ENCODE data around the gene PRELID1.

Gene PRELID1

DNA sequence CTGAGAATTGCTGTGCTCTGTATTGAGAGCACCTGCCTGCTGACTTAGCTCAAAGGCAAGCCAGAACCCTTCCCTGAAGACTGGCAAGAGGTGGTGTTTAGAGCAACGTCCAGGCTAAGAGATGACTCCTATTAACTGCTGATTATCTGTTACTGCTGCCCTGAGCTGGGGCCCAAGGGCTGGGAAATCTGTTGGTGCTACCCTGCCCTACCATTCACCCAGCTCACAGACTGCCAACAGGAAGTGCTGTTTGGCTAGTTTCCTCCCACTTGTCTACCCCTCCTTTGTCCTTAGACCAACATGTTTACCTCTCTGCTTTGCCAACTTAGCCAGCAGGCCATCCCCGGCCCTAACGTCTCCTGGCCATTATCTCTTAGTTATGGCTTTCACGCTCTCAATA is 7.0 kb upstream of the PRELID1 start:
- TF ChIP-seq EZH2phosphoT487 (IDR thresholded peaks at IDR 0.05; ENCODE audit: low read length) (no peak), EZH2 (optimal IDR thresholded peaks at IDR 0.05; ENCODE audit: low read depth, low read length) (no peak)
- TF ChIP-seq, protein P1, sequence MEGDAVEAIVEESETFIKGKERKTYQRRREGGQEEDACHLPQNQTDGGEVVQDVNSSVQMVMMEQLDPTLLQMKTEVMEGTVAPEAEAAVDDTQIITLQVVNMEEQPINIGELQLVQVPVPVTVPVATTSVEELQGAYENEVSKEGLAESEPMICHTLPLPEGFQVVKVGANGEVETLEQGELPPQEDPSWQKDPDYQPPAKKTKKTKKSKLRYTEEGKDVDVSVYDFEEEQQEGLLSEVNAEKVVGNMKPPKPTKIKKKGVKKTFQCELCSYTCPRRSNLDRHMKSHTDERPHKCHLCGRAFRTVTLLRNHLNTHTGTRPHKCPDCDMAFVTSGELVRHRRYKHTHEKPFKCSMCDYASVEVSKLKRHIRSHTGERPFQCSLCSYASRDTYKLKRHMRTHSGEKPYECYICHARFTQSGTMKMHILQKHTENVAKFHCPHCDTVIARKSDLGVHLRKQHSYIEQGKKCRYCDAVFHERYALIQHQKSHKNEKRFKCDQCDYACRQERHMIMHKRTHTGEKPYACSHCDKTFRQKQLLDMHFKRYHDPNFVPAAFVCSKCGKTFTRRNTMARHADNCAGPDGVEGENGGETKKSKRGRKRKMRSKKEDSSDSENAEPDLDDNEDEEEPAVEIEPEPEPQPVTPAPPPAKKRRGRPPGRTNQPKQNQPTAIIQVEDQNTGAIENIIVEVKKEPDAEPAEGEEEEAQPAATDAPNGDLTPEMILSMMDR (IDR thresholded peaks at IDR 0.05; ENCODE audit: low read length): no peak
- peak; percentile 53 for DNase-seq
- peaks cover 54% of the 10 kb centered on the region for H3F3A ChIP-seq (ENCODE audit: insufficient read depth, low read length)
- peak overlapping the region; percentile 78 for H3K27ac ChIP-seq (ENCODE audit: low read length)
- no peaks in the 10 kb centered on the region for H4K20me1 ChIP-seq (ENCODE audit: insufficient read depth, low read length)
- no peak overlapping the region for H2AFZ ChIP-seq (ENCODE audit: low read length)
- H3K4me3 ChIP-seq (ENCODE audit: low read length): no peak overlapping the region
- H3K27me3 ChIP-seq (replicated peaks; ENCODE audit: insufficient read depth, low read length): no peaks in the 10 kb centered on the region
- no peaks in the 10 kb centered on the region for H3K9me2 ChIP-seq (replicated peaks; ENCODE audit: insufficient read depth, low read length)
- no peaks in the 10 kb centered on the region for H3K9me3 ChIP-seq (replicated peaks; ENCODE audit: insufficient read depth, low read length)
- no peaks in the 10 kb centered on the region; the same call in 1 of the 2 replicates for H3K36me3 ChIP-seq (replicated peaks; ENCODE audit: insufficient read depth, low read length)
- H3K4me1 ChIP-seq (ENCODE audit: low read length): peaks cover 57% of the 10 kb centered on the region
- peak overlapping the region; percentile 42 for H3K4me2 ChIP-seq (ENCODE audit: low read depth, low read length)
- peak overlapping the region; percentile 29; the same call in 1 of the 2 replicates for H3K9ac ChIP-seq (ENCODE audit: low read length)
- H3K79me2 ChIP-seq (ENCODE audit: low read length): peaks cover 6% of the 10 kb centered on the region; the same call in 1 of the 2 replicates

DNA sequence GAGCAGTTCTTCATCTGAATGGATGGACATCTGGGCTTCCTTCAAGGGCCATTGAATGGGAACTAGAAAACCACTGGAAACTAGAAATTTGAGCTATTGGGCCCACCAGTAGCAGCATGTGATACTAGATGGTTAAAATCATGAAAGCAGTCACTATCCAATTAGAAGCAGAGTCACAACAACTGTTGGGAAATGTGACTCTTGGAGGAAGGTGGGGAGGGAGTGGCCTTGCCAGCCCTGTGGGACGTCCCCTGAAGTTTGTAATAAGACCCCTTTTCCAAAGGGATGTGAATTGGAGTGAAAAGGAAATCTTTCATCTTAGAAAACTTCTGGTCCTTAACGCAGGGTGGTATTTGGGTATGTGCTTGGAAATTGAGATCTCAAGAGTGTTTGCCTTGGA is 5.7 kb upstream of the PRELID1 start:
- Histone ChIP-seq H3K36me3 (replicated peaks; ENCODE audit: insufficient read depth, low read length) (no peaks in the 10 kb centered on the region; the same call in 1 of the 2 replicates), H3K27ac (ENCODE audit: low read length) (no peak overlapping the region), H3K4me1 (ENCODE audit: low read length) (peaks cover 62% of the 10 kb centered on the region), H3K4me3 (ENCODE audit: low read length) (no peak overlapping the region), H3K79me2 (ENCODE audit: low read length) (peaks cover 20% of the 10 kb centered on the region), H2AFZ (ENCODE audit: low read length) (no peak overlapping the region), H3F3A (ENCODE audit: insufficient read depth, low read length) (peaks cover 59% of the 10 kb centered on the region), H3K9ac (ENCODE audit: low read length) (no peak overlapping the region), H3K27me3 (replicated peaks; ENCODE audit: insufficient read depth, low read length) (no peaks in the 10 kb centered on the region), H3K9me2 (replicated peaks; ENCODE audit: insufficient read depth, low read length) (no peaks in the 10 kb centered on the region), H3K9me3 (replicated peaks; ENCODE audit: insufficient read depth, low read length) (no peaks in the 10 kb centered on the region), H3K4me2 (ENCODE audit: low read depth, low read length) (no peak overlapping the region), H4K20me1 (ENCODE audit: insufficient read depth, low read length) (no peaks in the 10 kb centered on the region)
- no peak for DNase-seq
- TF ChIP-seq, protein P1 (IDR thresholded peaks at IDR 0.05; ENCODE audit: low read length): no peak
- no peak for TF ChIP-seq EZH2phosphoT487 (IDR thresholded peaks at IDR 0.05; ENCODE audit: low read length)

GRCh38 chr5:177299697-177300096 is 3.9 kb upstream of the PRELID1 start:
- Histone ChIP-seq H3K27me3 (replicated peaks; ENCODE audit: insufficient read depth, low read length) (no peaks in the 10 kb centered on the region), H3K4me3 (ENCODE audit: low read length) (no peak overlapping the region), H3K9me2 (replicated peaks; ENCODE audit: insufficient read depth, low read length) (no peaks in the 10 kb centered on the region), H3K4me2 (ENCODE audit: low read depth, low read length) (no peak overlapping the region), H3K9ac (ENCODE audit: low read length) (no peak overlapping the region), H3F3A (ENCODE audit: insufficient read depth, low read length) (peaks cover 68% of the 10 kb centered on the region), H3K79me2 (ENCODE audit: low read length) (peaks cover 37% of the 10 kb centered on the region), H4K20me1 (ENCODE audit: insufficient read depth, low read length) (no peaks in the 10 kb centered on the region), H3K27ac (ENCODE audit: low read length) (peak overlapping the region; percentile 93; the same call in 1 of the 2 replicates), H3K4me1 (ENCODE audit: low read length) (peaks cover 62% of the 10 kb centered on the region), H3K9me3 (replicated peaks; ENCODE audit: insufficient read depth, low read length) (no peaks in the 10 kb centered on the region), H2AFZ (ENCODE audit: low read length) (no peak overlapping the region), H3K36me3 (replicated peaks; ENCODE audit: insufficient read depth, low read length) (no peaks in the 10 kb centered on the region)
- TF ChIP-seq EZH2 (optimal IDR thresholded peaks at IDR 0.05; ENCODE audit: low read depth, low read length): no peak
- TF ChIP-seq EZH2phosphoT487 (IDR thresholded peaks at IDR 0.05; ENCODE audit: low read length): no peak
- TF ChIP-seq, protein P1 (IDR thresholded peaks at IDR 0.05; ENCODE audit: low read length): no peak
- no peak for DNase-seq

All from MM.1S (cell line).